Rectal smooth muscle tissue (tissue), 1 donor: Measurements from ENCODE around the gene ECE1.

Experiments
- H3K27ac ChIP-seq: one replicate; pipeline ENCODE4 v1.7.0; 2013; ENCODE audit warnings: low read depth, low read length, inconsistent platforms
- H3K27me3 ChIP-seq: one replicate; pipeline ENCODE4 v1.7.0; 2013; ENCODE audit warnings: low read length; ENCODE audit not compliant: control insufficient read depth, insufficient read depth
- H3K36me3 ChIP-seq: one replicate; pipeline ENCODE4 v1.7.0; 2013; ENCODE audit warnings: low read length; ENCODE audit not compliant: control insufficient read depth, insufficient read depth
- H3K4me1 ChIP-seq: one replicate; pipeline ENCODE4 v1.7.0; 2013; ENCODE audit warnings: low read length; ENCODE audit not compliant: control insufficient read depth, insufficient read depth
- H3K4me3 ChIP-seq: one replicate; pipeline ENCODE4 v1.7.0; 2013; ENCODE audit warnings: low read length
- H3K9ac ChIP-seq: one replicate; pipeline ENCODE4 v1.7.0; 2013; ENCODE audit warnings: low read length

ECE1 gene

GRCh38 chr1:21332554-21333311, 42.5 kb upstream of the ECE1 start:
- H3K9ac ChIP-seq = no peak overlapping the region
- no peak overlapping the region for H3K4me3 ChIP-seq
- peaks cover 51% of the 10 kb centered on the region for H3K4me1 ChIP-seq
- peak overlapping the region; percentile 75 for H3K27ac ChIP-seq
- no peaks in the 10 kb centered on the region for H3K27me3 ChIP-seq
- H3K36me3 ChIP-seq = no peaks in the 10 kb centered on the region

- Histone ChIP-seq H3K4me1 (peaks cover 51% of the 10 kb centered on the region), H3K4me3 (no peak overlapping the region), H3K36me3 (no peaks in the 10 kb centered on the region), H3K9ac (peak overlapping the region; percentile 19), H3K27me3 (no peaks in the 10 kb centered on the region), H3K27ac (peak overlapping the region; percentile 75)
Measured at GRCh38 chr1:21331752-21332478, 41.7 kb upstream of the ECE1 start.

DNA sequence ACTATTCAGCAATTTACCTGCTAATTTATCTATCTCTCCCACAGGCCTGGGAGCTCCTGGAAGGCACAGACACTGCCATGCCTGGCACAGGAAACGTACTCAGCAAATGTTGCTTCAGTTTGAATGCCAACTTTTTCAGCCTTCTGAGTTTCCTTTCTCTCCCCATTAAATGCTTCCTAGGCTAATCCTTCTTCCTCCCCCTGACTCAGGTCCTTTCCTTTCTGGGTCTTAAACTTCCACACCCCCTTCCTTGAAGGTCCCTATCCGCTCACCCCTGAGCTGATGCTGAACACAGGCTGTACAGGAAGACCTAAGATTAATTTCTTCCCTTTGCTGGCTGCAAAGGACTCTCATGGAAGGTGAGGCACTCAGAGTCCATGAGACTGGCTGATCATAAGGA, 40.3 kb upstream of the ECE1 start:
- H3K27ac ChIP-seq = no peak overlapping the region
- peaks cover 60% of the 10 kb centered on the region for H3K4me1 ChIP-seq
- H3K27me3 ChIP-seq = no peaks in the 10 kb centered on the region
- no peak overlapping the region for H3K9ac ChIP-seq
- H3K4me3 ChIP-seq = no peak overlapping the region
- no peaks in the 10 kb centered on the region for H3K36me3 ChIP-seq

DNA sequence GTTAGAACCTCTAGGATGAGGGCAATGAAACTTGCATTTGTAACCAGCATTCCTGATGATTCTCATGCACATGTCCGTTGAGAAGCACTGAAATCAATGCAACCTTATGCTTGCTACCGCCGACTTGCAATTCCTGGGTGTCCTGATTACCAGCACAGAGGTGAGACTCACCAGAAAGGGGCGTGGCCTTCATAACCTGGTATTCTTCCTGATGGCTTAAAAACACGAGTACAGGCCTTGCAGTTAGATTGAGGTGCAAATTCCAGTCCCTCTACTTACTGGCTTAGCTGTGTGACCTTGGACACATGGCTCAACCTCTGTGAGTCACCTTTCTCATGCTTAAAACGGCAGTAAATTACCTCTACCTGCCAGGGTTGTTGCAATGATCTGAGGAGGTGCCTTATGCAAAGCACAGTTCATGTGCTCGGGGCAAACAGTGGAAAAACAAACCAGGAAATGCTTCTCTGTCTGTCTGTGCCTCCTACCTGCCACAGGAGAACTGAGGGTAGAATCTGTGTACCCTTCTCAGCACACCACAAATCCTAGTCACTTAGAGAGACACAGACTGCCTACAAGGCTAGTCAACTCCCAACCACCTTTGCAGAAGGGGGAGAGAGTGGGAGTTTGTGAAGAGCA, 39.1 kb upstream of the ECE1 start:
- Histone ChIP-seq H3K9ac (no peak overlapping the region), H3K4me1 (peaks cover 62% of the 10 kb centered on the region), H3K36me3 (no peaks in the 10 kb centered on the region), H3K4me3 (no peak overlapping the region), H3K27me3 (no peaks in the 10 kb centered on the region), H3K27ac (peak overlapping the region; percentile 62)

GRCh38 chr1:21327566-21328323, 37.5 kb upstream of the ECE1 start:
- H3K4me1 ChIP-seq = peaks cover 68% of the 10 kb centered on the region
- no peaks in the 10 kb centered on the region for H3K36me3 ChIP-seq
- no peak overlapping the region for H3K4me3 ChIP-seq
- H3K27ac ChIP-seq = peak overlapping the region; percentile 77
- no peaks in the 10 kb centered on the region for H3K27me3 ChIP-seq
- H3K9ac ChIP-seq = no peak overlapping the region

- H3K27ac ChIP-seq = peak overlapping the region; percentile 77
- H3K4me3 ChIP-seq = no peak overlapping the region
- no peaks in the 10 kb centered on the region for H3K27me3 ChIP-seq
- H3K36me3 ChIP-seq = no peaks in the 10 kb centered on the region
- H3K9ac ChIP-seq = no peak overlapping the region
- peaks cover 70% of the 10 kb centered on the region for H3K4me1 ChIP-seq
Measured at GRCh38 chr1:21326861-21327344, 36.6 kb upstream of the ECE1 start.

DNA sequence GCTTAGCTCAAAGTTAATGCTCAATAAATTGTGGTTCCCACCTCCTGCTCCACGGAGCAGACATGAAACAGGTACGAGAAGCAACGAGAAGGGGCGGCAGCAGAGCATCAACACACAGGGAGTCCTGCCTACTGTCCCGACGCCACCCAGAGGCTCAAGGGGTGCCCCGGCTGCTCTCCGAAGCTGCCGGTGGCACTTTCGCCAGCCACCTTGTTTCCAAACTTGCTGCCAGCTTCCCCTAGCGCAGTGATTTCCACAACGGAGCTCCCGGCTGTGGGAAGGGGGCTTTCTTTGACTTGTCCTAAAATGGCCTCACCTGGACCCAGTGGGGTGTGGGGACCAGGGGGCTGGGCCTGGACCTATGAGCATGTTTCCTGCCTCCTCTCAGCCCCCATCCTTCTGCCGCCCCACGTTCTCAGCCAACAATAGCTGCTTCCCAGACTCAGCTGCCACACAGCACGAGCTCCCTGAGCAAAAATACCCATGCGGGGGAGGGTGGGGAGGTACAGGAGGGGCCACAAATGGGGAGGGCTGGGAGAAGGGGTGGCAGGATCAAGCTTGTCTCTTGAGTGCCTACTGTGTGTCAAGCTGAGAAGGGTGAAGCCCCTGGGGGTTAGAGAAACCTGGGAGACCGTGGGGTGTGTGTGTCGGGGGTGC, 35.6 kb upstream of the ECE1 start:
- Histone ChIP-seq H3K27me3 (no peaks in the 10 kb centered on the region), H3K27ac (peak overlapping the region; percentile 77), H3K4me3 (peak overlapping the region; percentile 38), H3K9ac (no peak overlapping the region), H3K36me3 (no peaks in the 10 kb centered on the region), H3K4me1 (peaks cover 61% of the 10 kb centered on the region)

DNA sequence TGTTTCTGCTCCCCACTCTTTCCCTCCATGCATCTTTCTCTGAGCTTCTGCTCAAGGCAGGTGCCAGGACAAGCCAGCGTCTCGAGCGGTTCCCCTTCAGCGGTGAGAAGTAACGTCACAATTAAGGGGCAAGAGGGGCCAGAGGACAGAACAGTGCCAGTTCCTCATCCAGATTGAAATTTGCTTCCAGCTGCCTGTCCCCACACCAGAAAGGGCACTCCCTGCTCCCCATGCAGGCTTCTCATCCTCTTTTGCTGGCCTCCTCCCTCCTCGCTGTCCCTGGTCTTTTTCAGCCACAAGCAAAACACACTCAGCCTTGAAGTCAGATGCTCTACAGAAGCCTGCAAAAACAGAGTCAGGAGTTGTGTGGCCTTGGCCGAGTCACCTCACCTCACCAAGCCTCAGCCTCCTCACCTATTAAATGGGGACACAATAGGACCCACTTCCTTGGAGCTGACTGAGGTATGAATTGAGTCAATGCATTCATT, 35.0 kb upstream of the ECE1 start:
- peak overlapping the region; percentile 77 for H3K27ac ChIP-seq
- peaks cover 61% of the 10 kb centered on the region for H3K4me1 ChIP-seq
- no peak overlapping the region for H3K9ac ChIP-seq
- no peaks in the 10 kb centered on the region for H3K36me3 ChIP-seq
- peak overlapping the region; percentile 38 for H3K4me3 ChIP-seq
- no peaks in the 10 kb centered on the region for H3K27me3 ChIP-seq

DNA sequence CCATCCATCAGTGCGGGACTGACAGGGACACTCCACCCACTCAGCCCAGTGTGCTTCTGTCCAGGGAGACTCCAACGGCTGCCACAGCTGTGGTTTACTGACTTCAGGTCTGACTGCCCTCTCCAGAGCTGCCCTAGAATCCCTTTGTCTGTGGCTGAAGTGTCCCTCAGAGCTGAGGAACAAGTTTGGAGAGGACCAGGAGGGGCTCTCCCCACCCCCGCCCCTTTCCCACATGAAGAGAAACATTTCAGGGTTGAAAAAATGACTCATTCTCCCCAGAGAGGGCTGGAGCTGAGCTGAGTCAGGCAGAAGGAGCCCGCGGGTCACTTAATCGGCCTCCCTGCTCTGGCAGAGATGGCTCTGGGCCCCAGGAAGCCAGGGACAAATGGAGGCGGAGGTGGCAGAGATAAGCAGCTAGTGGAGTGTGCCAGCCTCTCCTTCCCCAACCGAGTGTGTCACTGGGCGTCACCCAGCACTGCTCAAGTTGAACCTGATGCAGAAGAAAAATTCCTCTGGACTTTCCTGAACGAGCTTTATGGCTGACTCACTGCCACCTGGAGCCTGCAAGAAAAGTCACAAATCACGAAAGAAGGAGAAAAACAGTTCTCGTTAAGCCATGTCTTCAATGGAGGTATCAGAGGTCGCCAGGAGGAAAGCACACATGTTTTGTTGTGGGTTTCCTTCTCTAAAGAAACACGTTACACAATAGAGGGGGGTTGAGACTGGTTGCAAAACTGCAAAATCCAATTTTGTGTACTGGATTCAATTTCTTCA, 34.3 kb upstream of the ECE1 start:
- Histone ChIP-seq H3K4me1 (peaks cover 65% of the 10 kb centered on the region), H3K27me3 (no peaks in the 10 kb centered on the region), H3K9ac (no peak overlapping the region), H3K4me3 (peak overlapping the region; percentile 38), H3K27ac (peak overlapping the region; percentile 77), H3K36me3 (no peaks in the 10 kb centered on the region)

- Histone ChIP-seq H3K27me3 (no peaks in the 10 kb centered on the region), H3K9ac (no peak overlapping the region), H3K27ac (no peak overlapping the region), H3K36me3 (no peaks in the 10 kb centered on the region), H3K4me1 (peaks cover 80% of the 10 kb centered on the region), H3K4me3 (no peak overlapping the region)
Measured at GRCh38 chr1:21323091-21323490, 32.8 kb upstream of the ECE1 start.

DNA sequence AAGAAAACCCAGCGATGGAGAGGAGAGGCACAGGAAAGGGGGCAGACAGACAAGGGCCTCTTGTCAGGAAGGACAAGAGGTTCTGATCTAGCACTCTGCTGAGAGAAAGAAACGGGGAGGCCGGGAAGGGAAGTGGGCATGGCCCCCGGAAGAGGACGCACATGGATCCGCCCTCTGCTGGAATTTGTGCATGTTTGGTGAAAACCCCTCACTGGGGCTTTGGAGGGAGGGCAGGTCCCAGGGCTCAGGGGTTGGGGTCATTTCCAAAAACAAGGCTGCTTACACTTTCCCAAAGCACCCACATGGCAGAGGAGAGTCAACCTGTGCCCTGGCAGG, 32.4 kb upstream of the ECE1 start:
- H3K4me3 ChIP-seq = no peak overlapping the region
- H3K9ac ChIP-seq = no peak overlapping the region
- H3K27ac ChIP-seq = peak overlapping the region; percentile 54
- H3K4me1 ChIP-seq = peaks cover 82% of the 10 kb centered on the region
- H3K27me3 ChIP-seq = no peaks in the 10 kb centered on the region
- no peaks in the 10 kb centered on the region for H3K36me3 ChIP-seq
